GM11168 (cell line): ENCODE results near the gene MED27.

Experiments
- in situ Hi-C: fragments of 300-500 bp; cut with MboI; formaldehyde crosslinking; loops from one replicate; pipeline ENCODE4 v1.12.0; 2022; ENCODE audit warnings: low sequenced_read_pairs; ENCODE audit not compliant: unreplicated experiment

Gene MED27

GRCh38 chr9:131844745-131845118, 234.9 kb downstream of the MED27 start:
- in situ Hi-C loops = no loop called here

- in situ Hi-C loops = no loop called here
Observed at GRCh38 chr9:131843989-131844744, 235.5 kb downstream of the MED27 start.

GRCh38 chr9:131841765-131842318, 237.8 kb downstream of the MED27 start:
- in situ Hi-C loops = no loop called here

GRCh38 chr9:131840751-131841702, 238.6 kb downstream of the MED27 start:
- in situ Hi-C loops = no loop called here

GRCh38 chr9:131840220-131840619, 239.4 kb downstream of the MED27 start:
- in situ Hi-C loops = no loop called here

GRCh38 chr9:131839281-131840084, 240.2 kb downstream of the MED27 start:
- in situ Hi-C loops = no loop called here

GRCh38 chr9:131838530-131839280, 241.0 kb downstream of the MED27 start:
- in situ Hi-C loops = no loop called here

GRCh38 chr9:131837836-131838235, 241.8 kb downstream of the MED27 start:
- in situ Hi-C loops = no loop called here

- in situ Hi-C loops = no loop called here
Observed at GRCh38 chr9:131837316-131837715, 242.4 kb downstream of the MED27 start.

- in situ Hi-C loops = no loop called here
Observed at GRCh38 chr9:131836607-131837315, 242.9 kb downstream of the MED27 start.

GRCh38 chr9:131836021-131836420, 243.6 kb downstream of the MED27 start:
- in situ Hi-C loops = no loop called here

GRCh38 chr9:131835151-131835910, 244.3 kb downstream of the MED27 start:
- in situ Hi-C loops = no loop called here

GRCh38 chr9:131834721-131835120, 244.9 kb downstream of the MED27 start:
- in situ Hi-C loops = no loop called here

- in situ Hi-C loops = no loop called here
Observed at GRCh38 chr9:131833906-131834305, 245.8 kb downstream of the MED27 start.

GRCh38 chr9:131833083-131833482, 246.6 kb downstream of the MED27 start:
- in situ Hi-C loops = no loop called here

GRCh38 chr9:131831380-131832165, 248.1 kb downstream of the MED27 start:
- in situ Hi-C loops = no loop called here

- in situ Hi-C loops = no loop called here
Observed at GRCh38 chr9:131827821-131828369, 251.8 kb downstream of the MED27 start.
